ENCODE measurements around the gene IL1RAPL2. TPM values are rescaled to one million over a fixed set of nuclear protein-coding genes. Genes with fewer than 3 reads are reported as not detected.

The IL1RAPL2 gene
- 0.12 TPM in 1 of 2 replicates, not detected in the other for total RNA-seq

GRCh38 chrX:104565791-104566680 lies at the start of gene IL1RAPL2:
Gene IL1RAPL2, plus strand, starts transcription at chrX:104566199.

GRCh38 chrX:105220636-105221035 lies 654.6 kb downstream of the IL1RAPL2 start, which contains the start of gene TEX13A:
Gene TEX13A, minus strand, starts transcription at chrX:105220694. Its CDS starts 297 bp downstream, at chrX:105220397.

Data from cardiac ventricle fibroblast (primary cell).